ENCODE data around the gene SPATA13.
"Not testable (repeated sequence)": the region's sequence is repeated elsewhere in the genome, so short reads cannot be mapped to it uniquely, and the experiment has no call there.

SPATA13 gene

GRCh38 chr13:24160458-24161009 is at the start of gene SPATA13:
TSS of gene SPATA13 (plus strand) at chr13:24160720. CDS start at chr13:24222930, 62,210 bp downstream.
- FAIRE-seq: no peak

- FAIRE-seq: no peak
Measured at GRCh38 chr13:24112791-24113190, 47.7 kb upstream of the SPATA13 start.

- FAIRE-seq: no peak
Measured at GRCh38 chr13:24115671-24116070, 44.8 kb upstream of the SPATA13 start.

DNA sequence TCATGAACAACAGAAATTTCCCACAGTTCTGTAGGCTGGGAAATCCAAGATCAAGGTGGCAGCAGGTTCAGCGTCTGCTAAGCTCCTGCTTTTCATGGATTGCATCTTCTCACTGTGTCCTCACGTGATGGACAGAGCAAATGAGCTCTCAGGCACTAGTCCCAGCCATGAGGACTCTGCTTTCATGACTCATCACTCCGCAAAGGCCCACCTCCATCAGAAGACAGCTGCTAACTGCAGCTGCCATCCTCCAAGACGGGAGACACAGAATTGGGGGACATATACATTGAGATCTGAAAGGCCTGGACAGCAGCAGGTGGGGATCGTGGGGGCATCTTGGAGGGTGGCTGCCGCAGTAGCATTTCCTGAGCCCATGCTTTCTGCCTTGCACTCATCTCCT is 44.4 kb upstream of the SPATA13 start:
- FAIRE-seq: no peak

DNA sequence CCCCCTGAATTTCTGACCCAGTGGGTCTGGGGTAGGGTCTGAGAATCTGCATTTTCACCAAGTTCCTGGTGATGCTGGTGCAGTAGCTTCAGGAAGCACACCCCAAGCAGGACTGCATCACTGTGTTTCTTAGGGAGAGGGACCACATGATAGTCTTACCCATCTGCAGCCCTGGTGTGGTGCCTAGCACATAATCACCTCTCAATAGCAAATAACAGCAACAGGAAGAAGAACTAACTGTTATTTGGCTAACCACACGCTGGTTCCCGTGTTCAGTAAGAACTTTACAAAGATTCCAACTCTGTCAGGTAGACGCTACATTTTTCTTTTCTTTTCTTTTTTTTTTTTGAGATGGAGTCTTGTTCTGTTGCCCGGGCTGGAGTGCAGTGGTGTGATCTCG is 41.9 kb upstream of the SPATA13 start:
- FAIRE-seq: no peak

DNA sequence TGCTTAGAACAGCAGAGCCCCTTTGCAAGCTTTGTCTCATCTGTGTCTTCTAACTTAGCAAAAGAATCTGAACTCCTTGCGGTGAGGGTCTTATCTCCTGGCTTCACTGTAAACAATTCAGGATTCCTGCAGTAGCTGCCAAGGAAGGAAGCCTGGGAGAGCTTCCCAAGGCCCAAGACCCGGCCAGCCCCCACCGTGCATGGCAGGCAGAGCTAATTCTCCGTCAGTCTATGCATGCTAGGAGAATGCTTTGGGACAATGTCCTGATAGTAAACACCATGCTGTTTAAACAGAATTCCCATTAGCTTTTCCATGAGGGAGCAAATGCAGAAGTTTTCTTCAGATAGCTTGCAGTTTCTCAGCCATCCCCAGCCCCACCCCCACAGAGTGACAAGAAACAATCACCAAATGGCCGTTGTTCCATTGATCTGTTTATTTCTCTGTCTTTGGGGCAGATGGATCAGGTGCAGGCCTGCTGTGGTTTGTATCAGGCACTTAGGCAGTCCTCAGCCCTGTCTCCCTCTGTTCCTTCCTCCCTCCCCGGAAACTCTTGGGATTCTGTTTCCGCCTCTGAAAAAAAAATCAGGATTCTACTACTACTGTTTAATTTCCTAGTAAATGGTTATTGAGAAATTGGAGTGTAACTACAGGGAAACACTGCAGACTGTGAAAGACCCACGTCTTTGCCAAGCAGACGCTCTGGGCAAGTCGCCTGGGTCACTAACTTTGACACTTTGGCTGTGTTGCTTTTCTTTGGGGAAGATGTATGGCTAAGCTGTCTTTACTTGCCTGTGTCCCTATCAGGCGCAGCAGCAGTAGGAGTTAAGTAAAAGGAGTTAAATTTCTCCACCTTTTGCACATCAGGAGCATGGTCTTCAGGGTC is 40.7 kb upstream of the SPATA13 start:
- FAIRE-seq: no peak

- not testable (repeated sequence) for FAIRE-seq
Measured at GRCh38 chr13:24122045-24122444, 38.5 kb upstream of the SPATA13 start.

DNA sequence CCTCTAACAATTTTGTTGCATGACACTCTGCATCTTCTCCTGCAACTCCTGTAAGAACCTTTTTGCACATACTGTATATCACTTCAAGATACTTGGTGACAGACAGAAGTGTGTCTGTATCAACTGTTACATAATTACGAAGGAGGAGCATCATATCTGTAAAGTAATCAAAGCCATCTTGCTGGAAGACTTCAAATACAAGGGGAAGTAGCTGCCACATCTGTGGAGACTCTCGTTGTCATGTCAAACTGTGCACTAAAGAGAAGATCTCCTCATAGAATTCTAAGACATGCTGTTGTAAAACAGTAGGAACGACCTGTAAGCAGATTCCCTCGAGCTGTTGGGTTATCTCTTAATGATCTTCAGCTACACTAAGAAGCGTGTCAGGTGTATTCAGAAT is 38.0 kb upstream of the SPATA13 start:
- FAIRE-seq: no peak

- FAIRE-seq: no peak
Measured at GRCh38 chr13:24123761-24124160, 36.8 kb upstream of the SPATA13 start.

GRCh38 chr13:24124789-24125476 is 35.6 kb upstream of the SPATA13 start:
- FAIRE-seq: no peak

DNA sequence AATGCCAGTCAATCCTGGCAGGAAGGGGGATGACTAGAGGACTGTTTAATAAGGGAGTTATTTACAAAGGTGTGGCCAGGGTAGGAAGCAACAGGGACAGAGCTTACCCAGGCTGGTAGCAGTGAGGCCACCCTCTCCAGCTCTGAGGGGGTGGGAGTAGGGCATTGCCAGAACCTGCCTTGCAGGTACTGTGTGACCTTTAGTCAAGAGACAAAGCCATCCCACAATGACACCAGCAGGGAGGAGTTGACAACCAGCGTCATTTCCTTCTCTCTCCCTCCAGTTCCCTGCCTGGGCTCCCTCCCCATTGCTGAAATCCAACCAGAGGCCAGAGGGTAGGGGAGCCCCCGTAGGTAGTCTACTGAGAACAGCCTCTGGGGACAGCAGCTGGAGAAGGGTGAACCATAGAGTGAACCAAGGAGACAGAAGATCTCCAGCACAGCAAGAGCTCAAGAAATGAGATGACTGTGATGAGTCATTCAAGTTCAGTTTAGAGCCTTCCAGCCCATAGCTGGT is 33.3 kb upstream of the SPATA13 start:
- FAIRE-seq: no peak

GRCh38 chr13:24128112-24128511 is 32.4 kb upstream of the SPATA13 start:
- FAIRE-seq: no peak

GRCh38 chr13:24128962-24129361 is 31.6 kb upstream of the SPATA13 start:
- FAIRE-seq: no peak

- no peak for FAIRE-seq
Measured at GRCh38 chr13:24129914-24130774, 30.4 kb upstream of the SPATA13 start.

- no peak for FAIRE-seq
Measured at GRCh38 chr13:24131749-24132148, 28.8 kb upstream of the SPATA13 start.

DNA sequence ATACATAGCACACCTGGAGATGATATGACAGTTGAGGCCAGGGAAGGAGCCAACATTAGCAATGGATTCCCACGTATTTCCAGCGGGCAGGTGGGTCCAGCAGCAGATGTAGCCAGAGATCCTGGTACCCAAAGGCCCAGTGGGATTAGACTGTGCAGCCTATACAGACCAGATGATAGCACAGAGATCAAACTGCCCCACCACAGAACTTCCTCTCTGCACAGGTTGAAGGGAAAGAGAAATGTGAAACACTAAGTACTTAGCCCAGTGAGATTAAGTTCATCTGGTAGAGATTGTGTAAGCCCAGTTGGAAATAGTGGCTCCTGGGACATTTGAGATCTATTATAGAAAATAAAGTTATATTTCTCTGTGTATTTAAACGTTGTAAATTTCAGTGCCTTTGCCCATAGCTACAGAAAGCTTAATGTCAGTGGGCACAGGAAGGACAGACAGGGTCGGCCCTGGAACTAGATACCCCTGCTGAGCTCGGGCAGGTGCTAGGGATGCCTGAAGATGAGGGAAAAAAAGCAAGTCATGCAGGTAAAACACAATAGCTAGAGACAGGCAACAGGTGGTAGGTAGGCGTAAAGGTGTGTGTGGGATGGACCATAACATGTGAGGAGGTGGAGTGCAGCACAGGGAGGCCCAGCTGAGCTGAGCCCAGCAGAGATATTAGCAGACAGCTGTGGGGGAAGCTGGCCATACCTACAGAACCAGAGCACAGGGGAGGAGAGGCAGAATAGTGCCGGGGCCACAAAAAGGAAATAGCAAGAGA is 27.3 kb upstream of the SPATA13 start:
- no peak for FAIRE-seq

- FAIRE-seq: no peak
Measured at GRCh38 chr13:24134231-24134630, 26.3 kb upstream of the SPATA13 start.

DNA sequence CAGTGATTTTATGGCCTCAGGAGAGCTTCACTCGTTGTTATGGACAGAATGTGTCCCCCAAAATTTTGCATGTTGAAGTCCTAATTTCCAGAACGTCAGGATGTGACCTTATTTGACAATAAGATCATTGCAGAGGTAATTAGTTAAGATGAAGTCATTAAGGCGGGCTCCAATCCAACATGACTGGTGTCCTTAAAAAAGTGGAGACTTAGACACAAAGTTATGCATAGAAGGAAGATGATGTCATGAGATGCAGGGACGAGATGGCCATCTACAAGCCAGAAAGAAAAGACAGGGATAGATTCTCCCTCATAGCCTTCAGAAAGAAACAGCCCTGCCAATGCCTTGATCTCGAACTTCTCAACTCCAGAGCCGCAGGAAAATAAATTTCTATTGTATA is 25.8 kb upstream of the SPATA13 start:
- no peak for FAIRE-seq

- FAIRE-seq: no peak
Measured at GRCh38 chr13:24135674-24136300, 24.7 kb upstream of the SPATA13 start.

DNA sequence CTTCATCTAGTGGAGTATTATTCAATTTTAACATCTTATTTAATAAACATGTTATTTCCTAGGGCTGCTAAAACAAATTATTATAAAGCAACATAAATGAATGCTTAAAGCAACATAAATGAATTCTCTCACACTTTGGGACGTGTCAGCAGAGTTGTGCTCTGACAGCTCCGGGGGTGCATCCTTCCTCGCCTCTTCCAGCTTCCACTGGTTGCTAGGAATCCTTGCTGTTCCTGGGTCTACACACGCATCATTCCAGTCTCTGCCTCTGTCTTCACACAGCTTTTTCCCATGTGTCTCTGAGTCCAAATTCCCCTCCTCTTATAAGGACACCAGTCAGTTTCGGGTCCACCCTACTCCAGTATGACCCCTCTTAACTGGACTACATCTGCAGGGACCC is 21.6 kb upstream of the SPATA13 start:
- no peak for FAIRE-seq

- FAIRE-seq: no peak
Measured at GRCh38 chr13:24141333-24141910, 19.1 kb upstream of the SPATA13 start.
